Colonic mucosa (tissue), 4 donors: Measurements from ENCODE around the gene PLPP2. TPM values are rescaled to one million over a fixed set of nuclear protein-coding genes. Genes with fewer than 3 reads are reported as not detected.

ENCODE experiments used
- DNase-seq: peaks from one replicate; pipeline ENCODE4 v3.0.0-alpha.2; 2020
- H3K27ac ChIP-seq: fragments of 200-600 bp; one replicate; pipeline ENCODE4 v1.8.0; 2021
- H3K27me3 ChIP-seq: fragments of 200-600 bp; one replicate; pipeline ENCODE4 v1.8.0; 2021
- H3K36me3 ChIP-seq: fragments of 200-600 bp; one replicate; pipeline ENCODE4 v1.8.0; 2021
- H3K4me1 ChIP-seq: fragments of 200-600 bp; one replicate; pipeline ENCODE4 v1.8.0; 2021; ENCODE audit warnings: mild to moderate bottlenecking
- H3K4me3 ChIP-seq: fragments of 200-600 bp; one replicate; pipeline ENCODE4 v1.8.0; 2021
- H3K9ac ChIP-seq, 2 donors: one replicate each; pipeline ENCODE4 v1.7.0; 2013; ENCODE audit warnings: control low read depth in 2 of 2, low read depth in 2 of 2, low read length in 2 of 2
- H3K9me3 ChIP-seq: fragments of 200-600 bp; one replicate; pipeline ENCODE4 v1.8.0; 2021
- CTCF ChIP-seq: fragments of 200-600 bp; IDR thresholded peaks from one replicate; pipeline ENCODE4 v1.8.0; 2022; ENCODE audit warnings: antibody characterized with exemption, mild to moderate bottlenecking
- intact Hi-C: fragments of 100-400 bp; cut with DNase I; formaldehyde crosslinking; loops from one replicate; pipeline ENCODE4 v1.14.1; 2022
- total RNA-seq, 2 donors: library from RNA; stranded (reverse); fragmentation: NEBNext Ultra II Directional in 1 of 2; extraction: Animal tissue kit (Norgen Biotek cat#: 25700) in 1 of 2; gene quantifications; one replicate each; pipeline ENCODE4 v1.2.1, GENCODE V29; 2021
- donor health status: healthy.
- donor health status: DM: no; HTN: no; CAD: no.
- donor health status: DM: no; HTN: no; CAD: no.

Gene PLPP2
- total RNA-seq, 2 donors from 2014 or later, result 83.4 to 88.6 TPM

GRCh38 chr19:328025-328505 lies 36.9 kb upstream of the PLPP2 start:
- no peak for DNase-seq
- H3K36me3 ChIP-seq, result peaks cover 29% of the 10 kb centered on the region
- no peak for TF ChIP-seq CTCF

GRCh38 chr19:327291-328024 lies 36.3 kb upstream of the PLPP2 start:
- Histone ChIP-seq H3K27me3 (no peaks in the 10 kb centered on the region), H3K4me3 (no peak overlapping the region), H3K9ac (no peak overlapping the region), H3K27ac (no peak overlapping the region), H3K36me3 (peaks cover 29% of the 10 kb centered on the region), H3K4me1 (no peaks in the 10 kb centered on the region), H3K9me3 (no peaks in the 10 kb centered on the region)
- DNase-seq, result no peak
- no peak for TF ChIP-seq CTCF
- intact Hi-C loops, result no loop called here

More at GRCh38 chr19:328025-328505, 36.9 kb upstream of the PLPP2 start:
- Histone ChIP-seq H3K27ac (no peak overlapping the region), H3K9me3 (no peaks in the 10 kb centered on the region), H3K4me1 (no peaks in the 10 kb centered on the region), H3K4me3 (no peak overlapping the region), H3K27me3 (no peaks in the 10 kb centered on the region), H3K9ac (no peak overlapping the region)
- intact Hi-C loops, result no loop called here

GRCh38 chr19:326871-327270 lies 35.7 kb upstream of the PLPP2 start:
- Histone ChIP-seq H3K27ac (no peak overlapping the region), H3K36me3 (peaks cover 29% of the 10 kb centered on the region), H3K4me1 (no peaks in the 10 kb centered on the region), H3K4me3 (no peak overlapping the region), H3K9me3 (no peaks in the 10 kb centered on the region), H3K27me3 (no peaks in the 10 kb centered on the region), H3K9ac (no peak overlapping the region)
- DNase-seq, result no peak
- intact Hi-C loops, result no loop called here
- TF ChIP-seq CTCF, result no peak

GRCh38 chr19:325937-326565 lies 34.8 kb upstream of the PLPP2 start:
- no peaks in the 10 kb centered on the region for H3K4me1 ChIP-seq
- intact Hi-C loops, result no loop called here
- no peak for DNase-seq

More at GRCh38 chr19:325937-326565, 34.8 kb upstream of the PLPP2 start:
- Histone ChIP-seq H3K27me3 (no peaks in the 10 kb centered on the region), H3K36me3 (peaks cover 25% of the 10 kb centered on the region), H3K4me3 (no peak overlapping the region), H3K9me3 (no peaks in the 10 kb centered on the region), H3K27ac (no peak overlapping the region), H3K9ac (no peak overlapping the region)
- no peak for TF ChIP-seq CTCF
